ENCODE measurements around the gene MEIG1.
A peak's percentile ranks its signal among the peaks of the same experiment; 100 is the strongest.
"Not testable (repeated sequence)": the region's sequence is repeated elsewhere in the genome, so short reads cannot be mapped to it uniquely, and the experiment has no call there.

MEIG1 gene

DNA sequence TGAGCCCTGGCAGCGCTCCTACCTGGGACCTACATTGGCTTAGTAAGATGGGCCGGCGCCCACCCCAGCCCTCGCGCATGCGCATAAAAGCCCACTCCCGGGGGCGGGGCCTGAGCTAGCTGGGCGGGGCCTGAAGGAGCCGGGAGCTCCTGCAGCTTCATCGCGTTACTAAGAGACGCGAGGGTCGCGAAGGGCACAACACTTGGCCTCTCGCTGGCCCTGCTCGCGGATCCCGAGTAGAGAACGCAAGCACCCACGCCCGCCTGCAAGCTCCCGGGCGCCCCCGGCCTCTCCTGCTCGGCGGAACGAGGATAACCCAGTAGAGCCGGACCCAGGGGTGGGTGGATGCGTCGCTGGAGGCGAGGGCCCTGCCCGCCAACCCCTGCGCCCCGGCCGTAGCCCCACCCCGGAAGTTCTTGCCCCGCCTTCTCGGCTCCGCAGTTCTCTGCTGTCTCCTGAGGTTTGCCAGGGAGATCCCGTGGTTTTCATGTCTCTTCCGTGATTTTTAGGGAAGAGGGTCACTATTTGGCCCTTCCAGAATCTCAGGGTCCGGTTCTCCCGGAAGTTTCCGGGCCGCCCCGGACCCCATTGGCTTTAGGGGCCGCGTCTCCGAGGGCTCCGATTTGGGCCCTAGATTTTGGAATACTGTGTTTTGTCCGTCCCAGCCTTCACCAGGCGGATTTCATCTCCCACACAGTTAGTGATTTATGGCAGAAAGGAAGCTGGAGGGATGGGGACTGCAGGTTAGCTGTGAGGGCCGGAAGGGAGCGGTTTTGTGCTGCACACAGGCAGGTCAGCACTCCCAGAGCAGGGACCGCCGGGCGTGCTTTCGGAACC is at the start of gene MEIG1:
MEIG1 (plus strand) TSS at position 168 of the 837 bp plus-strand sequence. CDS start 7,081 bp downstream, outside the sequence.
- peak; percentile 86 for DNase-seq (ENCODE audit: low read depth)

GRCh38 chr10:14910953-14911352 is 48.2 kb upstream of the MEIG1 start:
- DNase-seq (ENCODE audit: low read depth): no peak

DNA sequence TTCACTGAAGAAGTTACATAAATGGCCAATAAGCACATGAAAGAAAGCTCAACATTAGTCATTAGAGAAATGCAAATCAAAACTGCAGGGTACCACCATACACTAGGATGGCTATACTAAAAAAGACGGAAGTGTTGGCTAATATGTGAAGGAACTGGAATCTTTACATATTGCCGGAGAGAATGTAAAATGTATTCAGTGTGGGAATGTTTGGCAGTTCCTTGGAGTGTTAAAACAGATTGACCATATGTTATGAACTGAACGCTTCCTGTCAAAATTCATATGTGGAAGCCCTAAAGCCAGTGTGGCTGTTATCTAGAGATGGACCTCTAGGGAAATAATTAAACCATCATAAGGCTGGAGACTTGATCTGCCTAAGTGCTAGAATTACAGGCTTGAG is 47.4 kb upstream of the MEIG1 start:
- no peak for DNase-seq (ENCODE audit: low read depth)

- DNase-seq (ENCODE audit: low read depth): no peak
Observed at GRCh38 chr10:14916600-14916999, 42.6 kb upstream of the MEIG1 start.

- no peak for DNase-seq (ENCODE audit: low read depth)
Observed at GRCh38 chr10:14917827-14918226, 41.4 kb upstream of the MEIG1 start.

DNA sequence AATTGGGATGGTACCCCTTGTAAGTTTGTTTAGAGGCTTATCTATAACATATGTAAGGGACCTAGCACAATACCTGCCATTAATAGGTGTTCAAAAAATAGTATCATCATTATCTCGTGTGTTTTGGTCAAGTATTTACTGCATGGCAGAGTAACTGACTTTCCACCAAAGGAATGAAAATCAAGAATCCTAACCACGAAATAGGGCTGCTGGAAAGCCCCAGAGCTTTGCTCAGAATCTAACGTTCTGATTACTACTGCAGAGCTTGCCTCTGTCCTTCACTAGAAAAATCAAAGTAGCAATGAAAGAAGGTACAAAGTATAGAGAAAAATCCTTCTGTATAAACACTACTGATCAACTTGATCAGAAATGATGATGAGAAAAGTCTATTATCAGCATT is 40.2 kb upstream of the MEIG1 start:
- DNase-seq (ENCODE audit: low read depth): no peak

DNA sequence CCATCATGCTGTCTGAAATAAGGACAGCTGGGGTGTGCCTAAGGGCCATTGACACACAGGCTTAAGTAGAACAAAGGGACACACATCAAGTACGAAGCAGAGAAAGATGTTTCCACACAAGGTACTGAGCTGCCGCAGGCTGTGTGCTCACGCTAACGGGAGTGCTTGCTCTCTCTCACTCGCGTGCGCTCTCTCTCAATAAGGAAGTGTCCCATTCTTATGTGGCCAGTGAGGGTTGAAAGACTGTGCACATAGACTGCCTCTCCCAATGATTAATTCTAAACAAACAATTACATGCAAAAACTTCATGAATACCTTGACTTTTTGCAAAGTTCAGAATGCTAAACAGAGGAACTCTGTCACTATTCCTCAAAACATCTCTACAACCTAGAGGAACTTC is 35.2 kb upstream of the MEIG1 start:
- DNase-seq (ENCODE audit: low read depth): no peak

DNA sequence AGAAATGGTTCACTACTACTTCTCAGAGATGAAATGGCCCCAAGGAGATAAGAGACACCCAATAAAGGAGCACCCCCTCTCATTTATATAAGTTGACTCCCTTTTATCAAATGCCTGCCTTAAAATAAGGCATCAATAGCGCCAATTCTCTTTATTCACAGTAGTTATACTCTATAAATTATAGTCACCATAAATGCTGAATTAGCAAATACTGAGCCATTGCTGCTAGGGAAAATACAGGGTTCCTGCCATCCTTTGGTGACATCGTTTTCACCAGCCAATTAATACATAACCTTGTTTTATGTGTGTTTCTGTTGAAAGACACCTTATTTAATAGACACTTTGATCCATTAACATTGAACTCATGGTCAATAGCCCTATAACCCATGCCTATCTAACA is 33.9 kb upstream of the MEIG1 start:
- no peak for DNase-seq (ENCODE audit: low read depth)

DNA sequence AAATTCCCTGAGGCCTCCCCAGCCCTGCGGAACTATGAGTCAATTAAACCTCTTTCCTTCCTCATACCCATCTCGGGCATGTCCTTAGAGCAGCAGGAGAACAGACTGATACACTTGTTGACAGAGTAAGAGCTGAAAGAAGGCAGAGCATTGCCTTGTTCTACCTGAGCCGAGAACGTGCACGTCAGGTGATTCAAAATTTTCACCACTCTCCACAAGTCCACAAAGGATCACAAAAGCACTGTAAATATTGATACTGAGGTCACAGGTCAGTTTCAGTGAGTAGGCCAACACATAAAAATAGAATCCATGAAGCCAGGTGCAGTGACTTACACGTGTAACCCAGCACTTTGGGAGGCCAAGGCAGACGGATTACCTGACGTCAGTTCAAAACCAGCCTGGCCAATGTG is 33.1 kb upstream of the MEIG1 start:
- no peak for DNase-seq (ENCODE audit: low read depth)

DNA sequence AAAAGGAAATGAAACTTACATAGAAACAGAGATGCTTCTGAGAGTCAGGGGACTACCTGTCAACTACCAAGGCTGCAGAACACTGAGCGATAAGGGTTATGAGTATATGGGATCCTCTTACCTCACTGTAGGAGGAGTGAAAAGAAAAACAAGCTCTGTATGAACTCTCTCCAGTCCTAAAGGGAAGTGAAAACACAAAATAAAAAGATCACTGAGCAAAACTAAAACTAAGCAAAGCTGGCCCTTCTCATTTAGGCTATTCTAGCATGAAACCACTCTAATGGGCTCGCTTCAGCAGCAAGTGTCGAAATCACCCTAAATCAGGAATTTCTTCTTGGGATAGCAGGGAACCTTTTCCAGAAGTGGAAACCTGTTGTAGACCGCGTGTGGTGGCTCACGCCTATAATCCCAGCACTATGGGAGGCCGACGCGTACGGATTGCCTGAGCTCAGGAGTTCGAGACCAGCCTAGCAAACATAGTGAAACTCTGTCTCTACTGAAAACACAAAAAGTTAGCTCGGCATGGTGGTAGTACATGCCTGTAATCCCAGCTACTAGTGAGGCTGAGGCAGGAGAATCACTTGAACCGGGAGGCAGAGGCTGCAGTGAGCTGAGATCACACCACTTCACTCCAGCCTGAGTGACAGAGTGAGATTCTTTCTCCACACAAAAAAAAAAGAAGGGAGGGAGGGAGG is 32.3 kb upstream of the MEIG1 start:
- no peak for DNase-seq (ENCODE audit: low read depth)

DNA sequence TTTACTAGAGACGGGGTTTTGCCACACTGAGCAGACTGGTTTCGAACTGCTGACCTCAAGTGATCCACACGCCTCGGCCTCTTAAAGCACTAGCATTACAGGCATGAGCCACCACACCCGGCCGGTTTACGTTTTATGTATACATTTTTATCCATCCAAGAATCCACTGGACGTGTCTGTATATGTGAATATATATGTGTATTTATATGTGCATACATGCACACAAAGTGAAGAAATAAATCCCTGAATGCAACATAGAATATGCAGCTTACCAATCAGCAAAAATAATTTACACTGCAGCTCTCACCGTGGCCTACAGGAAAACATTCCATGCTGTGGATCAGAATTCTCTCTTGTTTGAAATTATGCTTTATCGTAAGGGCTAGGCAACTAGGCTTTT is 28.6 kb upstream of the MEIG1 start:
- no peak for DNase-seq (ENCODE audit: low read depth)

GRCh38 chr10:14936584-14936983 is 22.6 kb upstream of the MEIG1 start:
- DNase-seq (ENCODE audit: low read depth): no peak

GRCh38 chr10:14938971-14939370 is 20.2 kb upstream of the MEIG1 start:
- DNase-seq (ENCODE audit: low read depth): not testable (repeated sequence)

DNA sequence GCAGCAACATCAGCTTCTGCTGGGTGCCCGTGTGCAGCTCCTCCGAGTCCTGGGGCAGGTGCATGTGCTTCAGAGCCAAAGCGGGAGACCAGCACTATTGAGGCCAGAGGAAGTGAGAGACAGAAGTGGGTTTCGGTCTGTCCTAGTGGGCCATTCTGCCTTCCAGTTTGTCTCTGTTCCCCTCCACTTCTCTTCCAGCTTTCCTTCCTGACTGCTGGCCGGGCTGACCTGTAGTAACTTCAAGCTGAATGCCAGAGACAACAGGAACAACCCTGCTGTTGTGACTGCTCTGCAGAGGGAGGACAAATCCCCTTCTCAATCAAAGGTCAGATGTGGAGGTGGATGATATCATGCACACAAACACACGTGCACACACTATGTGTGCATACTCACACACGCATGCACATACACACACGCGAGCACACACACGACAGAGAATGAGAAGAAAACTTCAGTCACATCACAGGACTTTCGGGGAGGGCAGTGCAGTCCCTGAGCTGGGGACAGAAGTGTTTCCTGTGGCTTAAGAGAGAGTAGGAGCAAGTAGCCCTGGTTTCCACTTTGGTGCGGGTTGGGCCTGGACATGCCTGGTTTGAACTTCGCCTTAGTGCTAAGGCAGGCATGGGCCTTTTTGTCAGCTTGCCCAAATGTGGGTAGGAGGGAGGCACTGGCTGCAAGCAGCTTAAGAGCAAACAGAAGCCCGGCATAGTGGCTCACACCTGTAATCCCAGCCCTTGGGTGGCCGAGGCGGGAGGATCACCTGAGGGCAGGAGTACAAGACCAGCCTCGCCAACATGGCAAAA is 16.8 kb upstream of the MEIG1 start:
- DNase-seq (ENCODE audit: low read depth): not testable (repeated sequence)

GRCh38 chr10:14942950-14943338 is 16.2 kb upstream of the MEIG1 start:
- DNase-seq (ENCODE audit: low read depth): not testable (repeated sequence)

DNA sequence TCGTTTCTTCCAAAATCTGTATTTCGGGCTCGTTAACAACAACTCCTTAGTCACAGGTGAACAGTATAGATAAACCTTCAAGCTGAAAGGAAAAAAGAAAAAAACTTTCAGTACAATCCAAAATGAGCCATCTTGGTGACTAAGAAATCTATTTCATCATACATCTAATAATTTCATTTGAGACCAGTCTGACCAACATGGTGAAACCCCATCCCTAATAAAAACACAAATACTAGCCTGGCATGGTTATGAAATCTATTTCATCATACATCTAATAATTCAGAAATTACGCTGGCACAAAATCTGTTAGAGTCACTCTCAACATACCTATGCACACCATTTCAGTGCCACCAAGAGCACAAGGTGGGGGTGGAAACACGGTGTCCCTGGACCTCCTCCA is 14.1 kb upstream of the MEIG1 start:
- no peak for DNase-seq (ENCODE audit: low read depth)

DNA sequence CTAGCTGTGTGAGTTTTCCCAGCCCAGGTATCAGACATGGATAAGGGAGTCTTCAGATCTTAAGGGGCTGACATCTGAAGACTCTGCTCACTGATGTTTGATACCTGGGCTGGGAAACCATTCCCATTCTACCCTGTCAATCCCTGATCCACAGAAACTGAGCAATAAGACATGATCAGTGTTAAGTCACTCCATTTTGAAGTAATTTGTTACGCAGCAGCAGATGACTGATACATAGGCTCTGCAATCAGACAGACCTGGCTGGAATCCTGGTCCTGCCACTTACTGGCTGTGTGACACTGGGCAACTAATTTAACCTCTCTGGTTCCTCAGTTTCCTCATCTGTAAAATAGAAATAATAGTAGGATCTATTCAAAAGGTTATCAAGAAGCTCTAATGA is 11.9 kb upstream of the MEIG1 start:
- no peak for DNase-seq (ENCODE audit: low read depth)

DNA sequence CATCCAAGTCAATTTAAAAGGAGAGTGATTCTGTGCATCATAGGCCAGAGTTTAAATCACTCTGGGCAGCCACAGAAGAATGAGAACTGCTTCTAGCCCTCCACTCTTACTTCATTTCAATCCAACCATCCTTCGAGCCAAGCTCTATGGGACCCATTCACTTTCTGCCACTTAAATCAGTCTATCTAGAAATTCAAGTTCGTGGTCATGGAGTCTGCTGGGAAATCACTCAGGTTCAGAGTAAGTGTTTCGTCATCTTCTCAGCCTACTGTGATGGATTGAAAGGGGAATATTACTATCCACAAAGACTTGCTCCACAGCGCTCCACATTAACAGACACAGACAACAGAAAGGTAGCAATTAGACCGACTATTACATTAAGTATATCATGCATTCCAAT is 9.9 kb upstream of the MEIG1 start:
- DNase-seq (ENCODE audit: low read depth): no peak

GRCh38 chr10:14952851-14953423 is 6.3 kb upstream of the MEIG1 start:
- DNase-seq (ENCODE audit: low read depth): no peak

GRCh38 chr10:14953424-14954000 is 5.7 kb upstream of the MEIG1 start:
- no peak for DNase-seq (ENCODE audit: low read depth)

- DNase-seq (ENCODE audit: low read depth): peak; percentile 79
Observed at GRCh38 chr10:14954001-14954770, 5.0 kb upstream of the MEIG1 start, which contains the start of gene DCLRE1C. TSS of gene DCLRE1C (minus strand) at chr10:14954096. CDS start at chr10:14954010, 86 bp downstream.
